Activated effector memory CD4-positive, alpha-beta T cell treated with Interleukin-2 at 50 U/mL for 16 hours (primary cell): ENCODE results near the gene ANKFN1.

ENCODE experiments used
- DNase-seq: peaks from one replicate; pipeline ENCODE4 v3.0.0-alpha.2; 2020

The ANKFN1 gene

DNA sequence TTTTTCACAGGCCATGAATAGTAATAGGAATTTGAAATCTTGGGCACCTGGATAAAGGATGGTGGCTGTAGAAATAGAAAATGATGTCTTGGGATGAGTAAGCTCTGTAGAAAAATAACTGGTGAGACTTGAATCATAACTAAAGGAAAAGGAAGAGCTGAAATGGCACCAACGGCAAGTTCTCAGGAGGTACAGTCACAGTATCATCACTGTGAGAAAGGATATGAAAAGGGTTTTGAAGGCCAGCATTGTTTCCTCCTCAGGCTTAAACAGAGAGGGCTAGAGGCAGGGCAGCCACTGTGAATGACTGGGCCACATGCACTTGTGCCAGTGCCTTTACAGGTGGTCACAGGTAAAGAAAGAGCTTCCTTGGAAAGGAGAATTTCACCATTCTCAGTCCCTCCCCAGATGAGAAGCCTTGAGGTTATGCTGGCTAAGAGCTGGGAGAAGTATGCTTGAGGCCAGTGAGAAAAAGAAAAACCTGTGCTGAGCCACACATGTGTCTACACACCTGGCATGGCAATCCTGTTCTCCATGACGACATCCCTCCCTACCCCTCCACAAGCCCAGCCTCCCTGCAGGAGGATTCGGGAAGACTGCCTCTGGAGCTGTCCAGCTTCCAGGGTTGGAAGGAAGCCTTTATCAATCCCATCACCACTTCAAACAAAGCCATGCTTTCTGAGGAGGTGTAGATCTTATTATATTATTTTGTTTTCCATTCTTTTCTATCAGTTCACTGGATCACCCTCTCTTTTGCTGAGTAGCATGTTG is 3.8 kb upstream of the ANKFN1 start:
- no peak for DNase-seq

DNA sequence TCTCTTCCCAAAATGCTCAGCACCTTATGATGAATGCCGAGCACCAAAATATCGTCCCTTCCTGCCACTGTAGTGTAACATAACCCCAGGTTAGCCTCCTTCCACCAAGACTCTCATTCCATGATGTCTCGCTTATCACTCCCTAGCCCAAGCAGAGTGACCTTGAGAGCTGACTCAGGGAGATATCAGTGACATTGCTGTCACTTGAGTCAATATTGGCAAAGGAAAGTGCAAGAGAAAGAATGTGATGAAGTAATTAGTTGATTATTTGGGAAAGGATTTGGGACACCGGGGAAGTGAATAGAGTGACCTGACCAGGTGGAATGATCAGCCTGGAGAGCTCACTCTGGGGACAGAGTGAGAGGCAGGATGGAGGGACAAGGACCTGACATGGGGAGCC is 2.6 kb upstream of the ANKFN1 start:
- no peak for DNase-seq

GRCh38 chr17:56157845-56158244 is 4.6 kb downstream of the ANKFN1 start:
- no peak for DNase-seq

DNA sequence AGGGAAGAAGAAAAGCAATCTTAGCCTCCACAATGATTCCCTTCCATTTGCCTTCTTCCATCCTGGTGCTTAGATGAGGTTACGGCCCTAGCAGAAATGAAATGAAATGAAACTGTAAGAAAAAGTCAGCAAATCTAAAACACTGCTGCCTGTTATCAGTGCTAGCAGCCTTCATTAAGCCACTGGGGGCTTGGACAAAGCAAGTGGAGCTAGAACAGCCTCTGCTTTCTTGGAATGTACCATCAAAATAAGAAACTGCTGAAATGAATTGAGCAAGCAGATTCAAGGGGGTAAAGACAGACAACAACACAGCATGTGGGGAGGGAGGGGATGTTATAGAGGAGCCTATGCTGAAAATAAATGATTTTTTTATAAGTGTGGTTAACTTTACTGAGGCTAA is 5.1 kb downstream of the ANKFN1 start:
- DNase-seq, result no peak

DNA sequence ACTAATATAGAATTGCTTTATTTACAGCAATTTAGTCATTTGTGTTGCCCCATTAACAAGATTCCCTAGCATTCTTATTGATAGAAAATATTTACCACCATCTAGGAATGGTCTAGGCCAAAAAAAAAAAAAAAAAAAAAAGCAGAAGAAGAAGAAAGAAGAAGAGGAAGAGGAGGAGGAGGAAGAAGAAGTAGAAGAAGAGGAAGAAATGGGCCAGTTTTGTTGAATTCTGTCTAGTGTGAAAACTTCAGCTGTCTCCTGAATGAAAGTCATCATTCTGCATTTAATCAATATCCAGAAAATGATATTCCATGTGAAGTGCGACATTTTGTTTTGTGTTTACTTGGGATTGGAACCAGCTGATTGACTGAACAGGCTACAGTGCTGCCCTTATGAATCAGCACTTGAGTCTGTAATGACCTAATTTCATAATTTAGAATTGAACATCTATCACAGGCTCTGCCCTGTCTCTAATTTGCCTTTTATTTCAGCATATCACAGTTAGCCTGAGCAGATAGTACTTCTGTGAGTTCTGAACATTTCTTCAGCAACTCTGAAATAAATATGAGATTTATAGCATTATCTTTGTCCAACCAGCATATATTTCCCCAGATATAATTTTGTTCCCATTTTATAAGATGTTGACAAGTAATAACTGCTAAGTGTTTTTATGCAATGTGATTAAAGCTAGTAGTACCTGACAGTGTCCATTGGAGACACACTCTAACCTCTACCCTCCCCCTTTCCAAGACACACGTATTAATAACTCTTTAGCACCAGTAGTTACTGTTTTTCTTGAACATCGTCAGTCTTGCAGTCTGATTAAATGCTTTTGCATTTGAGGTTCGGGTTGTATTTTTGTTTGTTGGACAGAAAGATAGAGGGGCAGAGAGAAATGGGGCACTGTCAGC is 5.9 kb downstream of the ANKFN1 start:
- no peak for DNase-seq

DNA sequence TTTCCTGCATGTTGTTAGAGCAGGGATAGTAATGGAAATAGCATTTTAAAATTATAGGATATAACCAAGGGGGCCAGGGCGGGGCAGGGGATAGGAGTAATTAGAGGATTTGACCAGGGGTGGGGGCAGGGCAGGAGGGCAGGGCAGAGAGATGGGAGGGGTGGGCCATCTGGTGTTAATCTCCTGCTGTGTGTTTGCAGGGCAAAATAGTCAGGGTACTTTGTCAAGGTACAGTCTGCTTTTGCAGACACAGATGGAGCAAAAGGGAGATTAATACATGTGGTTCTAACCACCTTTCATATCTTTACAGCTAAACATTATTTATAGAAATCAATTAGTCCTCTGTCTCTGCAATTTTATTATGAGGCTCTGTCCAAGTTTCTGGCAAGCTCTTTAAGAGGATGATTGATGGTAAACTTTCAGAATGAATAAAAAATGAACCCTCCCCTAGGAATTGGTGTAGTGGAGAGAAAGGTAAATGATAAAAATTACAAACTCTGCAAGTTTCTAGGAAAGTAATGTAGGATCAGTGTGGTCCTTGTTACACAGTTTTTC is 6.6 kb downstream of the ANKFN1 start:
- DNase-seq, result no peak

GRCh38 chr17:56160422-56160821 is 7.1 kb downstream of the ANKFN1 start:
- DNase-seq, result no peak

DNA sequence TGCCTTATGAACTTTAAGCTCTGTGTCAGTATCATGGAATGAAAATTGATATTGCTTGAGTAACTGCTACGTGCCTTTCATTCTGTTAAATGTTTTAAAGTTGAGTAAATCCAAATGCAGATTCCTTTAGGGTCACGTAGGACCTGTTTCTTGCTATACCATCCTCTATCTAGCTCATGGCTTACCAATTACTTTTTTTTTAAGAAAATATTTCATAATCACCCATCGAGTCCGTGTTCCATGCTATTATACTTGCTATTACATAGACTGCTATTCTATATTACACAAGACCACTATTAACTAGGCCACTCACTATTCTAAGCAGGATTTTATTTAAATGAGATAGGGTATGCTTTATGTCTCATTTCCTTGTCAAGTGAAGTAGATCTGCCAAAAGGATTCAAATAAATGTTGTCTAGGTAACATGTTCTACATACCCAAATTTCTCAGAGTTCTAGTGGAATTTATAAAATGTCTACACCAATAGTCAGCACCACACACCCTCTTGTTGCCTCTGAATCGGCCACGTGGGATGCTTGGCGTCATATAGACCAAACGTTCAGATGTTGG is 11.9 kb downstream of the ANKFN1 start:
- DNase-seq, result no peak

DNA sequence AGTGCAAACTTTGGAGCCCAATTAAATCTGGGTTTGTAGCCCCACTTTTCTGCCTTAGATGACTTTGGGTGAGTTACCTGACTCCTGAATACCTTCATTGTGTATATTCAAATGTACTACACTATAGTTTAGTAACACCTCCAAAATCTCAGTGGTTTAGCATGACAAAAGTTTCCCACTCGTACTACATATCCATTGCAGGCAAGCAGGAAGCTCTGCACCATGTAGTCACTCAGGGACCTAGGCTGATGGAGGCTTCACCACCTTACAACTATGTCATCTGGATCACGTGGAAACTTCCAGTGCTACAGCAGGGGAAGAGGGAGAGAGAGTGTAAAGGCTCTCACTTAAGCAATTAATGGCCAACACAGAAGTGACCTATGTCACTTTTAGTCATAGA is 14.2 kb downstream of the ANKFN1 start:
- DNase-seq, result no peak

- no peak for DNase-seq
Measured at GRCh38 chr17:56169621-56170020, 16.3 kb downstream of the ANKFN1 start.

GRCh38 chr17:56171186-56171959 is 18.1 kb downstream of the ANKFN1 start:
- DNase-seq, result no peak

- DNase-seq, result no peak
Measured at GRCh38 chr17:56172517-56172982, 19.3 kb downstream of the ANKFN1 start.

DNA sequence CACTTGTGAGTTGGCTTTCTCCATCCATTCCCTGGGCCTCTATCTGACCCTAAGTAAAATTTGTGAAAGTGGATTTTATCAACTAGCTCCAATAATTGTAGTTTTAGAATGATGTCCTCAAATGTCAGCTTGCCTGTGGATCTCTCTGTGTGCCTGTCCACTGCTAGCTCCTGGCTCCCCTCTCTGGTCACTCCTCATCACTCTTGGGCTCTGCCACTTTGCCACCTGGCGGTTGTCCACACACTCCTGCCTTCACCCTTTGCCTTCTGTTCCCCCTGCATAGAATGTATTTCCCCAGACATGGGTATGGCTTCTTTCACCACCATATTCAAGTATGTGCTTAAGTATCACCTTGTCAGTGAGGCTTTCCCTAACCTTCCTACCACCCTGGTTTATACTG is 19.8 kb downstream of the ANKFN1 start:
- DNase-seq, result no peak

- no peak for DNase-seq
Measured at GRCh38 chr17:56173958-56174835, 20.9 kb downstream of the ANKFN1 start.

- no peak for DNase-seq
Measured at GRCh38 chr17:56175299-56175955, 22.2 kb downstream of the ANKFN1 start.

- no peak for DNase-seq
Measured at GRCh38 chr17:56176091-56176490, 22.8 kb downstream of the ANKFN1 start.

DNA sequence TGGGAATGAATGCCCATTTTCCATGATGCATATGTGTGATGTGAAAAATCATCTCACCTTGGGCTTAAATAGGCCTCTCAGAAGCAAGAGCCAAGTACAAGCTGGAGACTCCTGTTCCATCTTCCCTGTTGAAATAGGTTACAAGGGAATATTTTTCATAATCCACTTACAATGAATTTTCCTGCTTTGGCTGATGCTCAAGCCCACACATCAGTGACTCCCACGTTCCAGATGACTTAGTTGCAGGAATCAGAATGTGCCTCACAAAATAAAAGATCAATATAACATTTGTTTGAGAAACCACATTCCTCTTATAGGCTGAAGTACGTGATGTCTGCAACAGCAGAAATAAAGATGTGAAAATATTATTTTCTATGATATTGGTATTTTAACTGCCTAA is 24.1 kb downstream of the ANKFN1 start:
- DNase-seq, result no peak

DNA sequence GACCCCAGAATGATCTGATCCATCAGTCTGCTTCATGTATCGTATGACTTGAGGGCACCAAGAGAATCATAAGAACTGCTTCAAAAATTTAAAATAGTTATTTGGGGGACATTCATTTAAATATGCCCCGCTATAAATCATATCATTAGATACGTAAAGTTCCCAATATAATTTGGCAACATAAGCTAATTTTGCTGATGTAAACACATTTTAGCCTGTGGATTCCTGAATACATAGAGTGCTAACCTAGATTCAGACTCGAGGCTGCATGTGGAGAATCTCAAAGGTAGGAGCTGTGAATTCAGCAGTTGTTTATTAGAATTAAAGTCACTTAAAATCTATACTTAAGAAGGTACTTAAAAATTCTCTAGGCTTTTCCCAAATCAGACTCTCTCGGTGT is 24.9 kb downstream of the ANKFN1 start:
- DNase-seq, result no peak

- DNase-seq, result no peak
Measured at GRCh38 chr17:56182081-56182480, 28.8 kb downstream of the ANKFN1 start.

DNA sequence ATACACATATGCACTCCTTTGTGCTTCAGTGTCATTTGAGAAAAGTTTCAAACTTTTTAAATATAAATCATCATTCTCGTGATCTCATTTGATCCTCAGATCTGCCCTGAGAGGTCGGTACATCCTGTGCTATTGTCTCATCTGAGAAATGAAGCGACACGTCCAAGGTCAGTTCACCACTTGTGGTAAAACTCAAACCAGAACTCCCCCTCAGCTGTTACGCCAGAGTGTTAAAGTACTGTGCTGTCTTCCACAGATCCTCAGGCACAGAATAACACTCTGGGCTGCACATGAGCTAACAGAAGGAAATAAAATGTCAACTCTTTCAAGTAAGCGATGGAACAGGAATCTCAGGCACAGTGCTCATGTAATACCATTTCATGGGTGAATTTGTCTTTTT is 31.4 kb downstream of the ANKFN1 start:
- no peak for DNase-seq
